Fibroblast of skin of right quadriceps (primary cell): Measurements from ENCODE around the gene ABHD2.
"Not testable (repeated sequence)": the region's sequence is repeated elsewhere in the genome, so short reads cannot be mapped to it uniquely, and the experiment has no call there.

Source experiments
- DNase-seq: peaks from one replicate; pipeline ENCODE4 v3.0.0-alpha.2; 2013

Gene ABHD2

GRCh38 chr15:89075846-89076245 lies 12.4 kb upstream of the ABHD2 start:
- DNase-seq, result no peak

- no peak for DNase-seq
Observed at GRCh38 chr15:89077750-89078149, 10.5 kb upstream of the ABHD2 start.

DNA sequence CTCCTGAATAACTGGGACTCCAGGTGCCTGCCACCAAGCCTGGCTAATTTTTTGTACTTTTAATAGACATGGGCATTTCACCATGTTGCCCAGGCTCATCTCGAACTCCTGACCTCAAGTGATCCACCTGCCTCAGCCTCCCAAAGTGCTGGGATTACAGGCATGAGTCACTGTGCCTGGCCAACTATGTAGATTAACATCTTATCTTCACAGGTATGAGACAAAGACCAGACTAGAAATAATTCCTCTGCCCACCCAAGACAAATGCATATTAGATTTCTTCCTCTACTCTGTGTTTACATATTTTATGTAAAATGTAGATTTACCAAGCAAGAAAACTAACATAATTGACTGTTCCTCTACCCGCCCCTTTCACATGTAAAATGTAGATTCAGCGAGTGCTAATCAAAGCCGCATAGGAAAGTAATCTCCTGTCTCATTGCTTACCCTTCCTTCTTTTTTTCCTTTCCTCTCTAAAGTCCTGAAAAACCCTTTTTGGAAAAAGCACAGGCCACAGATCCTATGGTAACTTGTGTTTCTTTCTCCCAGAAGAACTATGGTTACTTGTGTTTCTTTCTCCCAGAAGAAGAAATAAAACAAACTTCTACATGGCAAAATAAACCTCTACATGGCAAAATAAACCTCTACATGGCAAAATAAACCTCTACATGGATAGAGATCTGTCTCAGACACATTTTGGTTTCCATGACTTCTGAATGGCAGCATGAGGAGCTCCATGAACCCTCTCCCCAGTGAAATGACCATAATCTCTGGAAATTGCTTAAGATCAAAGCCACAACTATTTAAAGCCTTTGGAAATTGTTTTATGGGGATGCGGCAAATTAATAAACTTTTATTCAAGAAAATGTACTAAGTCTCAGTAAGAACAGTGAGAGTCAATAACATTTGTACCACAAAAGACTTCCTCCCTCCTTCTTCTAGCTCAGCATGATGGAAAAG lies 9.1 kb upstream of the ABHD2 start:
- DNase-seq, result no peak

DNA sequence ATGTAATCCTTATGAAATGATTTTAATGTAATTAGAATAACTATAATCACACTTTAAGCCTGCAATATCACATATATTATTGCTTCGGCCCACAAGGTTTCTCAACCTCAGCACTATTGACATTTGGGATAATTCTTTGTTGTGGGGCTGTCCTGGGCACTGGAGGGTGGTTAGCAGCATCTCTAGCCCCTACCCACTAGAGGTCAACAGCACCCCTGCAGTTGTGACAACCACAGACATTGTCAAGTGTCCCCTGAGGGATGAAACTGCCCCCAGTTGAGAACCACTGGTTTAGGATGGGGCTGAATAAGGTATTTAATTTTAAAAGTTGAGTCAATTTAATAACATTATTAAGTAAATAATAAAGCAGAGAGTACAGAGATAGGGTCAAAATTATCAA lies 6.4 kb upstream of the ABHD2 start:
- DNase-seq, result no peak

DNA sequence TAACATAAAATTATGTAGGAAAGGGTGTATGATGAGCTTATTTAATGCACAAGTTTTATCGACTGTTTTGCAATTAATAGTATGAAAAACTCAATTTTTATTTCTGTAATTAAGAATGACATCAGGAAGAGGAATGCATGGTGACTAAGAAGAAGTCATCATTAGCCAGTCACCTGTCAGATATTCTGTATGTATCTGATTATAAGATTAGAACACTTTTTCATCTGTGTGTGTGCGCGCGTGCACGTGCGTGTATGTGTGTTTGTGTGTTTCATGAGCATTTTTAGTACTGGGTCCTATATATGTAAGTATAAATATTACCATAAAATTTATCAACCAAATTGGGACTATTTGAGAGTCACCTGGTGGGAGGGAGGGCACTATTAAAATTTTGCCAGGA lies 5.0 kb upstream of the ABHD2 start:
- no peak for DNase-seq

DNA sequence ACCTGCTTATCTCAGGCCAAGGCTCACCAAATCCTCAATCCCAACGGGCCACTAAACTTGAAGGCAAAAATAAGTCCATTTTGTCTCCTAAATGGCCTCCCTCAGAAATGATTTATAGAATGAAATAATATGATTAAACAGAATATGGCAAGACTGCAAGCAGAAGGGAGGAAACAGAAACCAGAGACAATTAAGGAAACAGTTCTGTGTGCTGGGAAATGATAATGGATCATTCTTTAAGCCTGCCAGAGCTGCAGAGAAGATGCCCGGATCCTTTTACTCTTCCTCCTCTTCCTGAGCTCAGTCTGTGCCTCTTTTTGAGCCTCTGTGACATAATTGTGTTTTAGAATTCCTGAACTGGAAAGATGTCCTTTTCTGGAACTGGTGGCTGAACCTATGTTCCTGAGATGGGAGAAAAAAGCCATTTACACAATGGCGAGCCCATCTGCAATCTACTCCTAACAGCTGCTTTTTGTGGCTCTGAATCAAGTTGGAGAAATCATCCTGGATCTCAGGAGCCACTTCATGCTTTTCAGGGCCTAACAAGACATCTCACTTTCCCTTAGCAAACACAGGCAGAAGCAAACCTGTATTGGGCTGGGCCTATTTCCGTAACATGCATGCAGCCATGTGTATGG lies 2.8 kb upstream of the ABHD2 start:
- no peak for DNase-seq

DNA sequence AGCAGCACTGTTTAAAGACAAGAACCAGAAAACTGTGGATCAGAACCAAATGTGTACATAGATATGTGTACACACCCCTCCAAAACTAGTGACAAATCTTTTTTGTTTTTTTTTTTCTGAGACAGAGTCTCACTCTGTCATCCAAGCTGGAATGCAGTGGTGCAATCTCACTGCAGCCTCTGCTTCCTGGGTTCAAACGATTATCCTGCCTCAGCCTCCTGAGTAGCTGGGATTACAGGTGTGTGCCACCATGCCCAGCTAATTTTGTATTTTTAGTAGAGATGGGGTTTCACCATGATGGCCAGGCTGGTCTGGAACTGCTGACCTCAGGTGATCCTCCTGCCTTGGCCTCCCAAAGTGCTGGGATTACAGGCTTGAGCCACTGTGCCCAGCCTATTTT lies 2.3 kb upstream of the ABHD2 start:
- DNase-seq, result not testable (repeated sequence)

GRCh38 chr15:89086390-89086789 lies 1.9 kb upstream of the ABHD2 start:
- not testable (repeated sequence) for DNase-seq

GRCh38 chr15:89087161-89087829 lies 961 bp upstream of the ABHD2 start:
- DNase-seq, result no peak

DNA sequence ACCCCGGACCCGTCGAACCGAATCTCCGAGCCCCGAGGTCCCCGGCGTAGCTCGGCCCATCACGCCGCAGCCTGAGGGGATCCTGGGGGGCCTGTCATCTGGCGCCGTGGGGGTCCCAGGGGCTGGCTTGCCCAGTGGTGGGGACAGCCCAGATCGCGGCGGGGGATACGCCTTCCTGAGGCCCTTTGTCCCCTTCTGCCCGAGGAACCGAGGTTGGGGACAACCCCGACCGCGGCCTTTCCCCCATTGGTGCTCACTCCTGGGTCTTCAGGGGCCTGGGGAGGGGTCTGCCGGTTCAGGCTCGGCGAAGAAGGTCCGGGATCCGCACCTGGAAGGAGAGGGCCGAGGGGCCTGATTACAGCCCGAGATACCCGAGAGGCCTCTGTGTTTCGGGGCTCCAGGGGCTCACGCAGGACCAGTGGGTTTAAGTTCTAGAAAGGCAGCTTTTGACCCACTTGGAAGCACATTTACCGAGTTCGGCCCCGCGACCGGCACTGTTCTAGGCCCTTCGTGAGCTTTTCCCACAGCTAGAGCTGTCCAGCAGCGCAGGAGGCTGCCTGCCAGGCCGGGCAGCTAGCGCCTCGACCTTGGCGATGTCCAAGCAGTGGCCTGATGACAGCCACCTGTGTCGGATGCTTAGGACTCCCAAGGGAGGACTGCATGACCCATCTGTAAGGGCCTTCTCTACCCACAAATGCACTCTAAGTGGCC lies 504 bp downstream of the ABHD2 start:
- DNase-seq, result no peak

GRCh38 chr15:89089316-89090230 lies 1.3 kb downstream of the ABHD2 start:
- DNase-seq, result no peak

GRCh38 chr15:89090791-89091626 lies 2.8 kb downstream of the ABHD2 start:
- peak; percentile 67 for DNase-seq

DNA sequence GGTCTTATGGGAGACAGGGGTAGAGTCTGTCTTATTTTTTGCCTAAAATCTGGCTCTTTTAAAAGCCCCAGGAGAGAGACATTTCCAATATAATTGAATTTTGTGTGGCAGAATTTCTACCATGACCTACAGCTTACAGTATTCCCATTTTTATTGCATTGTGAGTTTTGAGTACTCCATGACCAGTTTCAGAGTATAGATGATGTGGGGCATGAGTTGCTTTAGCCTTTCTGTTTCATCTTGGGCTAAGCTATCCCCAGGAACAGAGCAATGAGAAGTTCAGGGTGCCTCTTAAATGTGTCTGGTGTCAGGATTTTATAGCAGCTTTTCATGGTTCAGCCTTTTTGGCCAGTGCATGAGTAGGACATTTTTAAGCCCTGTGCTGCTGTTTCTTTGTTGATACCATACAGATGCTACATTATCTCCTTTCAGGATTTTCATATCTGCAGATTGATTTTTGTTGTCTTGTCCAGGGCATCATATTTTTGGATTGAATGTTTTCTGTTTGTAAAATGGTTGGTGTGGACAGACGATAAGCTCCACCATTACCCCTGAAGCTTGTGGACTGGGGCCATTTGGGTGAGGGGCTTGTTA lies 3.5 kb downstream of the ABHD2 start:
- DNase-seq, result no peak

GRCh38 chr15:89093509-89093908 lies 5.3 kb downstream of the ABHD2 start:
- no peak for DNase-seq

GRCh38 chr15:89095073-89095472 lies 6.8 kb downstream of the ABHD2 start:
- no peak for DNase-seq

DNA sequence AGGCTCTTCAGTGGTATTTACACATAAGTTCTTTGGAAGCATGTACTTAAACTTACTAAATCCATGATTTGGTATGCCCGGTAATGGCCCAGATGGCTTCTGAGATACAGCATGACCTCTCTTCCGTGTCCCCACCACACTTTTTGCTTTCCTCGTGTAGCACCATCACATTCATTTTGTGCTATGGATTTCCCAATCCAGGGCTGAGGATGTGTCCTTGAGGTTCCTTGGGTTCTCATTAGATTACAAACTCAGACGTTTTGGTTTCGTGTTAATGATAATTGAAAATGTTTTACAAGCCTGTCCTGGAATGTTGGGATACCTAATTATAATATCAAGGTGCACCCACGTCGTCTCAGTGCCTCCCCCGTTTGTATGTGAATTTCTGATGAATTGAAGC lies 7.3 kb downstream of the ABHD2 start:
- no peak for DNase-seq

DNA sequence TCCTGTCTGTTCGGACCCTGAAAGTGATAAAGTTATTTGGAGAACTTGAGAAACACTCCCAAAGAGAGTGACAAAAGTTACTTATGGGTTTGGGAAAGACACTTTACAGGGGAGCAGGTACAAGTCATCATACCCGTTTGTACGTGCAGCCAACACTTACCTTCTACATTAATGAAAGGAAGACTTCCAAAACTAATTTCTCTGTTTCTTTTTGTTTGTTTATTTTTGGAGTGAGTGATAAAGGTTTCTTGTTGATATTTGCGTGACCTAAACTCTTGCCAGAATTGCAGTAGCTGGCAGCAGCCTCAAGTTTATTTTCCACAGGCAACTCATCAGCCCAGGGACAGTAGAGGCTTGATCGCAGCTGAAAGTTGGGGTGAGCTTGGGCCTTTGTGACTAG lies 8.4 kb downstream of the ABHD2 start:
- no peak for DNase-seq

- no peak for DNase-seq
Observed at GRCh38 chr15:89097313-89097712, 9.1 kb downstream of the ABHD2 start.

DNA sequence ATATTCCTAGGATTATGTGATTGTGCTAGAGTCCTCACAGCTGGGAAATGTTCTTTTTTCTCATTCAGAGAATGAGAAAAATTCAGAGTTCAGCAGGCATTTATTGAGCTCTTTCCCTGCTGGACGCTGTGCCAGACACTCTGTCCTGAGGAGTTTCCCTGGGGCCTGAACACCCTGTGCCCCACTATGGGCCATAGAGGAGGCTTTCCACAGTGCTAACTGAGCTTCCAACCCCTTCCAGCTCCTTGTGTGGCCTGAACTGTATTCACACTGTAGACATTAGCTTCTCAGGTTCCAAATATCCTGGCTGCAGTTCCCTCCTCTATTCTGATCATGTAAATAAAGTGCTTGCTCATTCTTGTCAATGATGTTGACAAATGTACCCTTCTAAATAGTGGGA lies 10.0 kb downstream of the ABHD2 start:
- no peak for DNase-seq

DNA sequence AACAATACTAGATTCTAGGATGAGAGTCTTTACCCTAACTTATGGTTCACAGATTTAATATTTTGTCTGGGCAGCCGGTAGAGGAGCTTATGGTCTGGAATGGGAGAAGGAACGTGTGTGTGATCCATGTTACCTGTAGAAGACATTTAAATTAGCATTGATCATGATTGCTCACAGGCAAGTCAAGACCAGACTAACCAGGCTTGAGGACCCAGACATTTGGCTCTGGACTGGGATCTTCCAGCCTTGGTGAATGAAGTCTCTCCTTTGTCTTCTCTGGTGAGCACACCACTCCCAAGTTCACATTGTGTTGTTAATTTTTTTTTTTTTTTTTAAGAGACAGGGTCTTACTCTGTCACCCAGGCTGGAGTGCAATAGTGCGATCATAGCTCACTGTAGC lies 11.7 kb downstream of the ABHD2 start:
- DNase-seq, result no peak
